Measurements from ENCODE around the gene BCL2L12. TPM values are rescaled to one million over a fixed set of nuclear protein-coding genes. Genes with fewer than 3 reads are reported as not detected.

BCL2L12 gene
- total and polyA plus RNA-seq, 2 donors (not counting 3 experiments of a cell fraction or from before 2014, with no cell fraction given), result 49.8 to 58.5 TPM

GRCh38 chr19:49677901-49678674 is 12.4 kb downstream of the BCL2L12 start:
- Histone ChIP-seq H3K4me2 (ENCODE audit: insufficient read depth, low read length) (peak overlapping the region; percentile 95), H3K9me1 (replicated peaks; ENCODE audit: control insufficient read depth, extremely low read depth, insufficient read depth, low read length) (no peaks in the 10 kb centered on the region), H3K4me3 (replicated peaks in 1 of 3; ENCODE audit: insufficient read depth in 1 of 3, low read depth in 1 of 3, low read length in 3 of 3) (peak overlapping the region; percentile 69 to 97 (median 78)), H4K20me1 (replicated peaks; ENCODE audit: control insufficient read depth, extremely low read depth, insufficient read depth, low read length) (no peaks in the 10 kb centered on the region), H3K27ac (ENCODE audit: insufficient read depth, low read depth, low read length) (peak overlapping the region; percentile 46), H3K4me1 (ENCODE audit: control insufficient read depth, extremely low read depth, insufficient read depth, low read length) (peaks cover 23% of the 10 kb centered on the region), H3K27me3 (ENCODE audit: control insufficient read depth in 2 of 2, insufficient read depth in 2 of 2, low read length in 2 of 2) (no peaks in the 10 kb centered on the region), H3K9ac (replicated peaks; ENCODE audit: extremely low read depth, insufficient read depth, low read length) (peak overlapping the region; percentile 89), H3K9me3 (replicated peaks; ENCODE audit: control insufficient read depth, insufficient read depth, low read length) (no peaks in the 10 kb centered on the region), H2AFZ (ENCODE audit: low read depth, low read length) (no peak overlapping the region), H3K36me3 (ENCODE audit: control insufficient read depth in 2 of 2, extremely low read depth in 1 of 2, insufficient read depth in 2 of 2, low read length in 2 of 2) (peaks cover 7 to 9% of the 10 kb centered on the region in 2 experiments), H3K79me2 (ENCODE audit: control insufficient read depth, insufficient read depth, low read length) (peaks cover 45% of the 10 kb centered on the region)
- TF ChIP-seq CTCF (IDR thresholded peaks at IDR 0.05; ENCODE audit: extremely low read depth in 1 of 2, insufficient read depth in 1 of 2, low read depth in 1 of 2, low read length in 2 of 2), result peak; percentile 57 to 73
- no peak for TF ChIP-seq EZH2 (IDR thresholded peaks at IDR 0.05; ENCODE audit: borderline replicate concordance, low read depth, low read length, severe bottlenecking)
- DNase-seq (ENCODE audit: low read depth, low spot score), result peak; percentile 77
- dilution Hi-C loops (cut with MboI; ENCODE audit: extremely low pct_ligation_motif_present, low sequenced_read_pairs), result no loop called here
- ChIA-PET CTCF (interaction anchor here (1.0 to 3.2 kb wide), 5 partner anchors 13 to 175 kb away, joined by 3 to 15 read pairs (median 4); partner anchors contain the start of genes BCL2L12, FUZ and IRF3), POLR2A (interaction anchor here (0.9 to 3.0 kb wide), 3 partner anchors 38 to 175 kb away, joined by 3 to 15 read pairs (median 3); partner anchors contain the start of gene RRAS)
- intact Hi-C loops (cut with micrococcal nuclease), result loop anchor here (2.0 to 5.0 kb wide), 2 partner anchors 63 to 189 kb away; partner anchors contain the start of gene PNKP
- FAIRE-seq, result peak; percentile 76
- BruUV-seq (replicated peaks), result TSS peak; percentile 17

Measured in endothelial cell of umbilical vein (primary cell).